T-helper 2 cell treated with Interferon-gamma antibody and Interleukin-4, amounts not matched to agents 5 μg/mL and 100 μg/mL, for 36 hours (primary cell): ENCODE data around the gene MAPK10.
"Not testable (repeated sequence)": the region's sequence is repeated elsewhere in the genome, so short reads cannot be mapped to it uniquely, and the experiment has no call there.

ENCODE experiments used
- DNase-seq: peaks from one replicate; pipeline ENCODE4 v3.0.0; 2021; ENCODE audit warnings: low spot score
- H3K27ac Mint-ChIP-seq: one replicate; pipeline ENCODE4 v1.8.0; 2021; ENCODE audit warnings: mild to moderate bottlenecking, mixed read lengths
- H3K27me3 Mint-ChIP-seq: one replicate; pipeline ENCODE4 v1.8.0; 2021; ENCODE audit warnings: low read depth, mixed read lengths
- H3K36me3 Mint-ChIP-seq: one replicate; pipeline ENCODE4 v1.8.0; 2021; ENCODE audit warnings: low read depth, mixed read lengths
- H3K4me1 Mint-ChIP-seq: one replicate; pipeline ENCODE4 v1.8.0; 2021; ENCODE audit warnings: low read depth, mixed read lengths
- H3K4me3 Mint-ChIP-seq: one replicate; pipeline ENCODE4 v1.8.0; 2022; ENCODE audit warnings: mild to moderate bottlenecking, moderate library complexity, mixed read lengths
- H3K9me3 Mint-ChIP-seq: one replicate; pipeline ENCODE4 v1.8.0; 2021; ENCODE audit warnings: mixed read lengths

MAPK10 gene

DNA sequence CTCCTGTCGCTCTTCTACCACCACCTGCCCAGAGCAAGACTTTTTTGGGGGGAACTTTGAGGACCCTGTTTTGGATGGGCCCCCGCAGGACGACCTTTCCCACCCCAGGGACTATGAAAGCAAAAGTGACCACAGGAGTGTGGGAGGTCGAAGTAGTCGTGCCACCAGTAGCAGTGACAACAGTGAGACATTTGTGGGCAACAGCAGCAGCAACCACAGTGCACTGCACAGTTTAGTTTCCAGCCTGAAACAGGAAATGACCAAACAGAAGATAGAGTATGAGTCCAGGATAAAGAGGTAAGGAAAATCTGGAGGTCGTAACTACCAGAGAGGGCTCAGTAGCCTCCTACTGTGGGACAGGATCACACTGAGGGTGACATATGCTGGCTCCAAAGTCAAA, 364.5 kb downstream of the MAPK10 start:
- Mint-ChIP-seq H3K4me3 (no peak overlapping the region), H3K27me3 (no peaks in the 10 kb centered on the region), H3K27ac (no peak overlapping the region), H3K36me3 (no peaks in the 10 kb centered on the region), H3K4me1 (no peaks in the 10 kb centered on the region), H3K9me3 (no peaks in the 10 kb centered on the region)
- DNase-seq, result no peak

DNA sequence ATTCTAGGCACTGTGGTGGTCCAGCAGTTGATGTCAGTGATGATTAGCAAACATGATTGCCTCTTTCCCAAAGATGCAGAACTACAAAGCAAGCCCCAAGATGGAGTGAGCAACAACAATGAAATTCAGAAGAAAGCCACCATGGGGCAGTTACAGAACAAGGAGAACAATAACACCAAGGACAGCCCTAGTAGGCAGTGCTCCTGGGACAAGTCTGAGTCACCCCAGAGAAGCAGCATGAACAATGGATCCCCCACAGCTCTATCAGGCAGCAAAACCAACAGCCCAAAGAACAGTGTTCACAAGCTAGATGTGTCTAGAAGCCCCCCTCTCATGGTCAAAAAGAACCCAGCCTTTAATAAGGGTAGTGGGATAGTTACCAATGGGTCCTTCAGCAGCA, 365.3 kb downstream of the MAPK10 start:
- Mint-ChIP-seq H3K27me3 (no peaks in the 10 kb centered on the region), H3K4me1 (no peaks in the 10 kb centered on the region), H3K4me3 (no peak overlapping the region), H3K36me3 (no peaks in the 10 kb centered on the region), H3K9me3 (no peaks in the 10 kb centered on the region), H3K27ac (no peak overlapping the region)
- no peak for DNase-seq

DNA sequence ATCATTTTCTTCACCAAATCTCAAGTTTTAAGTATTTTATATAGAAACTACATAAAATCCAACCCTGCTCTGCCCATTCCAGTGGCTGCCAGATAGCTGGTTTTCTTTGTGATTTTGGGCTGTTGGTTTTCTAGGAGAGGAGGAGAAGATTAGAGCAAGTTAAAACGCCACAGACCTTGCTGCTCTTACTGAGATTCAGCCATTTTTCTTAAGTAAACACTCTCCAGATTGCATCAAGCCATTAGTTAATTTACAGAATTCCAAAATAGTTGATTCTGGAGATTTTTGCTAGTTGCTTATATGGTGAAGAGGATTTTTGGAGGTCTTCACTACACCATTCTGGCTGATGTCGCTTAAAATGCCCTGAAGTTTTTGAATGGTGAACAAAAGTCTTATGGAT, 366.2 kb downstream of the MAPK10 start:
- Mint-ChIP-seq H3K9me3 (no peaks in the 10 kb centered on the region), H3K27ac (no peak overlapping the region), H3K36me3 (no peaks in the 10 kb centered on the region), H3K27me3 (no peaks in the 10 kb centered on the region), H3K4me1 (no peaks in the 10 kb centered on the region), H3K4me3 (no peak overlapping the region)
- no peak for DNase-seq

DNA sequence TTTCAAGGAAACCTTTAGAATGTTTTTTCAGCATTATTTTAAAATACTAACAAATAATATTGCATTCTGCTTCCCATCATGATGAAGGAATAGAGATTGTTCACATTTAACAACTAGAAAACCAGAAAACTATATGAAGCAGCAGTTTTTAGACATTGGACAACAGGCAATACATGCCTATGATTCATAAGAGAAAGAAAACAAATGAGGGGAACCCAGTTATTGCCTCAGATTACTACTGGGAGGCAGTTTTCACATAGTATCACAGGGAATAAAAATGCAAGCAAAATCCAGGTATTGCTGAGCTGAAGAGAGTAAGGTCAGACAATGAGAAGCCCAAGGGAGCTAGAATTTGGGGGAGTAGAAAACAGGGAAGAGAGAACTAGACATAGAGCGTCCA, 373.6 kb downstream of the MAPK10 start:
- Mint-ChIP-seq H3K36me3 (no peaks in the 10 kb centered on the region), H3K27ac (no peak overlapping the region), H3K9me3 (no peaks in the 10 kb centered on the region), H3K4me3 (no peak overlapping the region), H3K27me3 (no peaks in the 10 kb centered on the region), H3K4me1 (no peaks in the 10 kb centered on the region)
- no peak for DNase-seq

DNA sequence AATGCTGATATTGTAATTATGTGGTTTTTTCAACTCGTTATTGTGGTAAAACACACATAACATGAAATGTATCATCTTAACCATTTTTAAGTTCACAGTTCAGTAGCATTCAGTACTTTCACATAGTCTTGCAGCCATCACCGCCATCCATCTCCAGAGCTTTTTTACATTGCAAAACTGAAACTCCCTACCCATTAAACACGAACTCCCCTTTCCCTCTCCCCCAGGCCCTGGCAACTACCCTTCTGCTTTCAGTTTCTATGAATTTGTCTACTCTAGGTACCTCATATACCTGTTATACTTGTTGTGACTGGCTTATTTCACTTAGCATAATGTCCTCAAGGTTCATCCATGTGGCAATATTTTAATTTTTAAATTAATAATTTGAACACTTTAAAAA, 380.6 kb downstream of the MAPK10 start:
- no peak overlapping the region for H3K4me3 Mint-ChIP-seq
- H3K27me3 Mint-ChIP-seq, result no peaks in the 10 kb centered on the region
- H3K9me3 Mint-ChIP-seq, result no peaks in the 10 kb centered on the region
- no peaks in the 10 kb centered on the region for H3K4me1 Mint-ChIP-seq
- H3K27ac Mint-ChIP-seq, result no peak overlapping the region
- DNase-seq, result no peak
- H3K36me3 Mint-ChIP-seq, result no peaks in the 10 kb centered on the region

DNA sequence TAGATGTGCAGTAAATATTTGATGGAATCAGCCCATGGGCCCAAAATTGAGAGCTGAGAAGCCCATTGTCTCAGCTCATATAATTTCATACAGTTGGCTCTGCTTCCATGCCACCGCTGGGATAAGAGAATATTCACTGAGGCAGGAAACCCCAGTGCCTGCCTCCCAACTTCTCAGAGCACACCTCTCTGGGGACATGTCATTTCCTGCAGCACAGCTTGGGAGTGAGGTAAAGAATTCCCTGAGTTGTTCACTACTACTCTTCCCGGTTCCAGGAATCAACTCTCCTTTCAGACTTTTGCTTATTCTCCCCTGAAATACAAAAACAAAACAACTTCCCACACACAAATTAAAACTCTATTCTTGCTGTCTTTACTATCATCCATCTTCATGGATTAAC, 389.3 kb downstream of the MAPK10 start:
- no peak for DNase-seq
- Mint-ChIP-seq H3K27ac (no peak overlapping the region), H3K4me3 (no peak overlapping the region), H3K27me3 (no peaks in the 10 kb centered on the region), H3K36me3 (no peaks in the 10 kb centered on the region), H3K9me3 (no peaks in the 10 kb centered on the region), H3K4me1 (no peaks in the 10 kb centered on the region)

DNA sequence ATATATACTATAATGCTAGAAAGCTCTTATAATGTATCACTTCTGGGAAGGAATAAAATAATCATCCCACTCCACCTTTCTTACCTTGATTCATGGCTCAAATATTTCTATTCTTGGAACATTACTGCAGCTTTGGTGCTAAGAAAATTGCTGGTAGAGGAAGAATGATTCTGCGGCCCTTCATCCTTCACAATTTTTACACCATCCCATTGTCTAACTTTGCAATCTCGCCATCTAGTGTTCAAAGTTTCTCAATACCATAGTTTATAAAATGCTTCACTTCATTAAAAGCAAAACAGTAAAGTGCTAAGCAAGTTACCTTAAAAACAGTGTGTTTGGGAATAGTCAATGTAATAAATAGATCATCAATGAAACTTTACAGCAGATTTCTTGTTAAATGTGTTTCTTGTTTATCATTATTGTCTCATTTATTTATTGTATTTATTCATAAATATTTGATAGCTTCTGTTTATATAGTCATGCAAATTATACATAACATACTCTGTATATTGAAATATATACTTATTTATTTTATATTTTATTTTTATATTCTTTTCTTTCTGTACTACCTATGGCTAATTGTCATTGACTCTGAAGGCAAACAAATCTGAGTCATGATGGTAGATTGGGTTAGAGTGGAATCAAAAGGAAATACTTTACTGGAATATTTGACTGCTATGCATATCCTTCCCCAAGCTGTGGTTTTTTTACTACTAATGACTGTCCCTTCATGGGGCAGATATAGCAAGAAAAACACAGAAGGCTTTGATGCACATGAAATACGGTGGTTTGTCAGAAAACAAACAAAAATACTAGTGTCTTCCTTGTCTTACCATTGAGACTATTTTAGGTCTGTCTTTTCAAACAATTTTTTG, 390.7 kb downstream of the MAPK10 start:
- no peak overlapping the region for H3K4me3 Mint-ChIP-seq
- H3K9me3 Mint-ChIP-seq, result no peaks in the 10 kb centered on the region
- no peak for DNase-seq
- H3K4me1 Mint-ChIP-seq, result no peaks in the 10 kb centered on the region
- H3K27me3 Mint-ChIP-seq, result no peaks in the 10 kb centered on the region
- H3K27ac Mint-ChIP-seq, result no peak overlapping the region
- no peaks in the 10 kb centered on the region for H3K36me3 Mint-ChIP-seq

DNA sequence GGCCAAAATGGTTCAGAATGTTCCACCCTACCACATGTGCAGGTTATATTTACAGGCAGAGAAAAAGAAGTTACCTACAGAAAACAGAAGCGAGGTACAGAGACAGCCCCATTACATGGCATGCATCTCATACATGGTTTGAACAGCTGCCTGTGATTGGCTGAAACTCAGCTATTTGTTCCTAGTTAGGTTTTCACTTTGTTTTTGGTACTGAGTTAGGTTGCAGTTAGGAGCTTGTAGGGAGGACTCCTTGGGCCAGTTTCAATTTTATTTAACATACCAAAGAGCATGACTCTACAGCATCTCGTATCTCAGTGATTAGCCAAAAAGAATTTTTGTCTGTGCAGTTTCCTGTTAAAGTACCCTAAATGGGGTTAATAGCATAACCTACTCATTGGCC, 392.0 kb downstream of the MAPK10 start:
- no peak for DNase-seq
- Mint-ChIP-seq H3K9me3 (no peaks in the 10 kb centered on the region), H3K27ac (no peak overlapping the region), H3K36me3 (no peaks in the 10 kb centered on the region), H3K4me3 (no peak overlapping the region), H3K4me1 (no peaks in the 10 kb centered on the region), H3K27me3 (no peaks in the 10 kb centered on the region)

DNA sequence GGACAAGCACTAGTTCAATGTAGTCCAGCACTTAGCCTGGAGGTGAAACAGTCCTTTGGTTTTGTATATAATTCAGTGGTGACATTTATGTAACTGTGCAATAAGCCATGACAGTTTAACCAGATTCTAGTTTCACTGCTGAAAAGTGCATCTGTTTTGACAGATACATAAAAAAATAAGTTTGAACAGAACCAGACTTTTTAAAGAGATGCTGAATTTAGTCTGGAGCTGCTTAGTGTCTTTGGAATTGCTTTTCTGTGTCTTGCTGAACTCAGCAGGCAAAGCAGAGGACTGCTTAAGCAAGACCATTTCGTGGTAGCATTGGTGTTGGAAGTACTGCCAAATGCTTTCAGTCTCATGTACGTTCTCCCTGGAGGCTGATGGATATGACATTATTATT, 393.5 kb downstream of the MAPK10 start:
- Mint-ChIP-seq H3K36me3 (no peaks in the 10 kb centered on the region), H3K4me3 (no peak overlapping the region), H3K27ac (no peak overlapping the region), H3K27me3 (no peaks in the 10 kb centered on the region), H3K4me1 (no peaks in the 10 kb centered on the region), H3K9me3 (no peaks in the 10 kb centered on the region)
- DNase-seq, result no peak

DNA sequence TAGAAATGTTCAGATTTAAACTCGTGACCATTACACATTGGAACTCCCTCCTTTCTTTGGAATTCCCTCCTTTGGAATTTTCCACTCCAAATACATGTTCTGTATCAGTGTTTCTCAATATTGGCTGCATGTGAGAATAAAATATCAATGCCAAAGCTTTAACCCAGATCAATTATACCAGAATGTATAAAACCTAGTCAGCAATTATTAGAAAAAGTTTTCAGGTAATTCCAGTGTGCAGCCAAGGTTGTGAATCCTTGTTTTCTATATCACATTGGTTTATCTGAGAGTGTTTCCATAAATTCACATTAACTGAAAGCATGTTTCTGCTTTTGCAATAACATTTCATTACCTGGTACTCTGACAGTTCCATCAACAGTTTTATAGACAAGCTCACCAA, 394.3 kb downstream of the MAPK10 start:
- no peaks in the 10 kb centered on the region for H3K36me3 Mint-ChIP-seq

DNA sequence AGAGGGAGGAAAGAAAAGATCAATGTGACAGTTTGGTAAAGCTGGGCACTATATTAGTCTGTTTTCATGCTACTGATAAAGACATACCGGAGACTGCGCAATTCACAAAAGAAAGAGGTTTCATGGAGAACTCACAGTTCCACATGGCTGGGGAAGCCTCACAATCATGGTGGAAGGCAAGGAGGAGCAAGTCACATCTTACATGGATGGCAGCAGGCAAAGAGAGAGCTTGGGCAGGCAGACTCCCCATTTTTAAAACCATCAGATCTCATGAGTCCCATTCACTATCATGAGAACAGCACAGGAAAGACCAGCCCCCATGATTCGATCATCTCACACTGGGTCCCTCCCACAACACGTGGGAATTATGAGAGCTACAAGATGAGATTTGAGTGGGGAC, 394.8 kb downstream of the MAPK10 start:
- H3K4me3 Mint-ChIP-seq, DNase-seq, H3K27ac Mint-ChIP-seq, H3K4me1 Mint-ChIP-seq, H3K9me3 Mint-ChIP-seq, H3K36me3 Mint-ChIP-seq, H3K27me3 Mint-ChIP-seq: not testable (repeated sequence)

More for the DNA sequence above, 394.3 kb downstream of the MAPK10 start:
- no peak overlapping the region for H3K27ac Mint-ChIP-seq
- no peak for DNase-seq
- H3K27me3 Mint-ChIP-seq, result no peaks in the 10 kb centered on the region
- H3K4me3 Mint-ChIP-seq, result no peak overlapping the region
- no peaks in the 10 kb centered on the region for H3K9me3 Mint-ChIP-seq
- no peaks in the 10 kb centered on the region for H3K4me1 Mint-ChIP-seq

DNA sequence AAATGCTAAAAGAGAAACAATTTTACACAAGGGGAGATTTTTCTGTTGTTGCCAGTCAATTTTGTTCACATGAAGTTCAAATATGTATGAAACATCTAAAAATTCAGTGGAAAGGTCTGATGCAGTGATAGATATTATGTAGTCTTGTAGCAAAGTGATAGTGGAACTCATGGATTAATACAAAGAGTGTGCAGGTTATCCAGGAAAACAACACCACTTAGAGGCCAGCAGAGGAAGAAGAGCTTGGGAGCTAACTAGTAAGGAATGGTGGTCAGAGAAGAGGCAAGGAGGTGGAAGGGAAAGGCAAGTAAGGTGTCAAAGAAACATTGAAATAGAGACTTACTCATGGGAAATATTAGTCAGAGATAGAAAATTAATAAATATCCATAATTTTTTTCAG, 395.6 kb downstream of the MAPK10 start:
- Mint-ChIP-seq H3K27me3 (no peaks in the 10 kb centered on the region), H3K4me3 (no peak overlapping the region), H3K36me3 (no peaks in the 10 kb centered on the region), H3K9me3 (no peaks in the 10 kb centered on the region), H3K4me1 (no peaks in the 10 kb centered on the region), H3K27ac (no peak overlapping the region)
- no peak for DNase-seq

DNA sequence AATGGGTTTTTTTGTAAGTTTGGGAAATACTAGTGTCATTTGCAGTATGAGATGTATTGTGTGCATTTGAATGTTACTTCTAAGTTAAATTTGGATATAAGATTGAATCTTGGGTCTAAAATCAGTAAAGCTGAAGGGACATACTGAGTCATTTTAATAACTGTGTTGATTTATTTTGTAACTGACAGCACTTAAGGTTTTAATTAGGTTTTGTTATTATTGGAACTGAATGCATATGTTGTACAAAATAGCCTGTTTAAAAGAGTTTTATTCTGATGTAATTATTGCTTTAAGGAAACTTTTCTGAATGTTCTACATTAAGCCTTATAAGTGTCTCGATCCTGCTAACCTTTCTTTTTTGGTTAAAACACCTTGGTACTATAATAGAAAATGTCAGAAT, 396.6 kb downstream of the MAPK10 start:
- no peak overlapping the region for H3K27ac Mint-ChIP-seq

DNA sequence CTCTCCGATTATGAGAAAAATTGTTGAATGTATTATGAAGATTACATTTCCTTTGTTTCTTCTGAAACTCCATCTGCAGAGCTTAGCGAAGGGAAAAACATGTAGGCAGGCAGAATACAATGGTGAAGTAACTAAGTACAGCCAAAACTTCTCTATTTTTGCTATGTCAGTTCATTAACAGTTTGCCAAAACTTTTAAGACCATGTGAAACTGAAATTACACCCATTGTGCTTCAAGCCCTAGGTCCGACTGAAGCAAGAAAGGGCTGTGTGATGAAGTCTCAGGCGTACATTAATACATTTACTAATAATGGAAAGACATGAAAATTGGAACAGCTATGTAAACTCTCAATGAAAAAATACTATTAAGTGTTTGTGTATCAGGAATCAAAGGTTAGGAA, 398.0 kb downstream of the MAPK10 start:
- Mint-ChIP-seq H3K4me3 (no peak overlapping the region), H3K27me3 (no peaks in the 10 kb centered on the region), H3K27ac (no peak overlapping the region), H3K4me1 (no peaks in the 10 kb centered on the region), H3K36me3 (no peaks in the 10 kb centered on the region), H3K9me3 (no peaks in the 10 kb centered on the region)
- no peak for DNase-seq

More for the DNA sequence above, 396.6 kb downstream of the MAPK10 start:
- H3K9me3 Mint-ChIP-seq, result no peaks in the 10 kb centered on the region
- no peaks in the 10 kb centered on the region for H3K36me3 Mint-ChIP-seq
- no peaks in the 10 kb centered on the region for H3K27me3 Mint-ChIP-seq
- DNase-seq, result no peak
- H3K4me3 Mint-ChIP-seq, result no peak overlapping the region
- no peaks in the 10 kb centered on the region for H3K4me1 Mint-ChIP-seq
